ENCODE data around the gene DPH1. TPM values are rescaled to one million over a fixed set of nuclear protein-coding genes. Genes with fewer than 3 reads are reported as not detected.

Gene DPH1
- total RNA-seq (ENCODE audit: low replicate concordance): 13.0 and 25.9 TPM in 2 replicates

GRCh38 chr17:2029911-2030778, at the start of gene DPH1:
Gene DPH1, plus strand, starts transcription at chr17:2030153. Its CDS starts 17 bp downstream, at chr17:2030170.

DNA sequence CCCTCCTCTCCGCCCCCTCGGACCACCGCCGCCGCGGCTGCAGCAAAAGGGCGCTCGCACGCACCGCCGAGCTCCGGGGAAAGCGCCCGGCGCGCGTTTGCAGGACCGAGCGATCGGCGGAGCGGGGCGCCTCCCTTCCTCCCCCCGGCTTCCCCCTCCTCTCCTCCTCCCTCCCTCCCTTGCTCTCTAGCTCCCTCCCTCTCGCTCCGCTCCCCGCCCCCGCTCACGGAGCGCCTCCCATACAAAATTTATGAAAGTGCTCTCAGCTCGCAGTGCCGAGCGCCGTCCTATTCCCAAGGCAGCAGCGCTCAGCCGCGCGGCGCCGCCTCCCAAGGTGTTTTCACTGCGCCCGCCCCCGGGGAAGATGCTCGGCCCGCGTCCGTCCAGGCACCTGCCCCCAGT, 4.7 kb upstream of the DPH1 start, which contains the start of gene RTN4RL1:
TSS of gene RTN4RL1 (minus strand) at position 115 of the 402 bp plus-strand sequence. CDS start 469 bp downstream, outside the sequence.

GRCh38 chr17:2041561-2042389, 11.8 kb downstream of the DPH1 start, which contains the start of gene OVCA2:
Gene OVCA2, plus strand, starts transcription at chr17:2042022. Its CDS starts 26 bp downstream, at chr17:2042048.

GRCh38 chr17:2054512-2055291, 24.7 kb downstream of the DPH1 start, which contains the start of gene HIC1:
Gene HIC1, plus strand, starts transcription at chr17:2055103. Its CDS starts 1,588 bp downstream, at chr17:2056691.

Other genes with a start within 250 kb of the DPH1 start
- gene SMYD4, start 200.3 kb upstream of the DPH1 start, total RNA-seq (ENCODE audit: low replicate concordance): 5.9 and 7.6 TPM in 2 replicates
- gene RPA1, start 200.1 kb upstream of the DPH1 start, total RNA-seq (ENCODE audit: low replicate concordance): 36.0 and 55.3 TPM in 2 replicates
- under 0.01 and 0.23 TPM in 2 replicates for gene RTN4RL1, start 4.8 kb upstream of the DPH1 start, total RNA-seq (ENCODE audit: low replicate concordance)
- gene OVCA2, start 11.9 kb downstream of the DPH1 start, total RNA-seq (ENCODE audit: low replicate concordance): 6.4 and 37.1 TPM in 2 replicates
- gene HIC1, start 24.9 kb downstream of the DPH1 start, total RNA-seq (ENCODE audit: low replicate concordance): 8.3 and 20.7 TPM in 2 replicates

Measured in smooth muscle cell of the coronary artery (primary cell).